K562 (cell line): ENCODE measurements around the gene SYNPR. TPM values are rescaled to one million over a fixed set of nuclear protein-coding genes. Genes with fewer than 3 reads are reported as not detected.

ENCODE experiments used
- ATAC-seq: fragments of 200-7000 bp; cut with Tn5 transposase; 3 replicates; pipeline ENCODE4 v1.9.1; 2020; ENCODE audit warnings: moderate library complexity
- BruUV-seq: library from RNA; stranded (reverse); fragments of 400-500 nt; replicated peaks from 2 replicates; lab custom pipeline; 2021; lab: Mats Ljungman, UMichigan
- CTCF ChIA-PET: fragments of 300-600 bp; formaldehyde crosslinking; extraction: SDS; loops from one replicate; lab custom pipeline; 2021; ENCODE audit warnings: low intra/inter-chr PET ratio; lab: Yijun Ruan, JAX
- POLR2A ChIA-PET: fragments of 300-600, 350-650 bp; sonication (Branson Sonifier 250); formaldehyde crosslinking; extraction: SDS; loops from one replicate; lab custom pipeline; 2021; ENCODE audit warnings: antibody characterized with exemption, inconsistent platforms; lab: Yijun Ruan, JAX
- DNase-seq, 4 experiments: peaks; one replicate each; pipeline versions ENCODE4 v3.0.0 to v3.0.0-alpha.2; 2011 to 2018; ENCODE audit warnings: low spot score in 3 of 4, mixed read lengths in 3 of 4; ENCODE audit errors: extremely low read depth in 1 of 4
- FAIRE-seq: peaks from 2 replicates; lab custom pipeline; 2011; peaks lifted over from hg19 to GRCh38; lab: Jason Lieb, UNC
- H2AFZ ChIP-seq: 2 replicates; pipeline ENCODE4 v1.6.0; 2011; ENCODE audit warnings: low read depth, low read length, control low read depth, inconsistent platforms
- H3K27ac ChIP-seq: fragments of 200-600 bp; 3 replicates; pipeline ENCODE4 v1.8.0; 2011; ENCODE audit warnings: low read depth, mild to moderate bottlenecking, control low read depth, inconsistent platforms, low read length, moderate library complexity, mixed read lengths; ENCODE audit errors: extremely low read depth
- H3K27me3 ChIP-seq, 2 experiments: fragments of 300-600 bp in 1 of 2; 2 replicates in 1 of 2; 3 replicates in 1 of 2; pipeline versions ENCODE4 v1.6.0 to v1.8.0; 2011; ENCODE audit warnings: inconsistent platforms in 2 of 2, low read length in 2 of 2, mild to moderate bottlenecking in 1 of 2, mixed read lengths in 1 of 2, moderate library complexity in 1 of 2; ENCODE audit not compliant: control insufficient read depth in 2 of 2, insufficient read depth in 2 of 2
- H3K36me3 ChIP-seq: fragments of 300-600 bp; 3 replicates; pipeline ENCODE4 v1.8.0; 2011; ENCODE audit warnings: mild to moderate bottlenecking, low read length, inconsistent platforms; ENCODE audit not compliant: control insufficient read depth, insufficient read depth
- H3K4me1 ChIP-seq, 2 experiments: fragments of 200-600 bp in 1 of 2; replicated peaks in 1 of 2; 2 replicates in 1 of 2; 3 replicates in 1 of 2; pipeline versions ENCODE4 v1.5.1 to v1.8.0; 2011; ENCODE audit warnings: inconsistent platforms in 2 of 2, low read length in 2 of 2, mild to moderate bottlenecking in 1 of 2, mixed read lengths in 1 of 2, moderate library complexity in 1 of 2; ENCODE audit not compliant: control insufficient read depth in 2 of 2, insufficient read depth in 2 of 2
- H3K4me2 ChIP-seq: 2 replicates; pipeline ENCODE4 v1.6.1; 2011; ENCODE audit warnings: low read length, control low read depth, inconsistent platforms, mixed read lengths; ENCODE audit not compliant: insufficient read depth
- H3K4me3 ChIP-seq: fragments of 200-600 bp; sonication (generic), shearing (Covaris generic); 2 replicates; pipeline ENCODE4 v1.5.1; 2016; ENCODE audit warnings: control low read depth, inconsistent platforms
- H3K79me2 ChIP-seq: fragments of 200-600 bp; 3 replicates; pipeline ENCODE4 v1.8.0; 2011; ENCODE audit warnings: low read length, inconsistent platforms; ENCODE audit not compliant: control insufficient read depth, insufficient read depth
- H3K9ac ChIP-seq, 2 experiments: 2 replicates each; pipeline versions ENCODE4 v1.6.0 to v1.6.1; 2011; ENCODE audit warnings: low read depth in 2 of 2, low read length in 2 of 2, control low read depth in 1 of 2, inconsistent platforms in 1 of 2, mild to moderate bottlenecking in 1 of 2, mixed read lengths in 1 of 2; ENCODE audit not compliant: insufficient read depth in 1 of 2
- H3K9me1 ChIP-seq: one replicate; pipeline ENCODE4 v1.6.0; 2011; ENCODE audit warnings: inconsistent platforms, mild to moderate bottlenecking, low read length, moderate library complexity; ENCODE audit not compliant: control insufficient read depth, insufficient read depth
- H3K9me3 ChIP-seq: replicated peaks from 2 replicates; pipeline ENCODE4 v1.5.1; 2011; ENCODE audit warnings: low read depth, low read length, inconsistent platforms; ENCODE audit not compliant: control insufficient read depth, insufficient read depth
- H4K20me1 ChIP-seq: replicated peaks from 2 replicates; pipeline ENCODE4 v1.6.1; 2011; ENCODE audit warnings: low read length, inconsistent platforms, mixed read lengths; ENCODE audit not compliant: control insufficient read depth, insufficient read depth
- BRD9 ChIP-seq: fragments of 450-650 bp; IDR thresholded peaks from 2 replicates; pipeline ENCODE4 v1.6.1; 2018; ENCODE audit warnings: low read depth; ENCODE audit not compliant: partially characterized antibody
- CREBBP ChIP-seq: IDR thresholded peaks from one replicate; pipeline ENCODE4 v1.6.1; 2012; ENCODE audit warnings: low read depth, mild to moderate bottlenecking, control low read depth, inconsistent platforms, low read length
- EZH2 ChIP-seq: IDR thresholded peaks from 2 replicates; pipeline ENCODE4 v1.6.1; 2012; ENCODE audit warnings: low read depth, mild to moderate bottlenecking, inconsistent platforms, low read length, borderline replicate concordance
- SMAD4 ChIP-seq: fragments of 250-450 bp; sonication (Bioruptor Pico); conservative IDR thresholded peaks from 2 replicates; pipeline ENCODE4 v1.8.0; 2021; ENCODE audit warnings: inconsistent platforms, mild to moderate bottlenecking, moderate library complexity
- SMARCA5 ChIP-seq: fragments of 450-650 bp; IDR thresholded peaks from 2 replicates; pipeline ENCODE4 v1.6.1; 2016
- SRF ChIP-seq, 2 experiments: fragments of 250-450, 450-650 bp in 1 of 2; sonication (Bioruptor Pico) in 1 of 2; sonication (generic) in 1 of 2; formaldehyde crosslinking; IDR thresholded peaks; 2 replicates each; pipeline versions ENCODE4 v1.5.0 to v1.5.1; 2020 to 2022; ENCODE audit warnings: mild to moderate bottlenecking in 1 of 2, missing genetic modification reagents in 1 of 2
- ZNF133 ChIP-seq: fragments of 250-450 bp; sonication (Bioruptor Pico); IDR thresholded peaks from 2 replicates; pipeline ENCODE4 v1.4.0; 2020; ENCODE audit warnings: mild to moderate bottlenecking
- ZNF41 ChIP-seq: fragments of 250-450 bp; sonication (Bioruptor Pico); conservative IDR thresholded peaks from 2 replicates; pipeline ENCODE4 v1.4.0; 2020; ENCODE audit warnings: mild to moderate bottlenecking
- ZNF75A ChIP-seq: fragments of 450-650 bp; formaldehyde crosslinking; IDR thresholded peaks from 2 replicates; pipeline ENCODE4 v1.4.0; 2020; ENCODE audit warnings: mild to moderate bottlenecking
- WGBS: fragments of 100-300 bp; shearing (Covaris generic); methylation state at CpG from one replicate; pipeline ENCODE4 v1.1.6; 2016; ENCODE audit warnings: low coverage, mixed read lengths; ENCODE audit not compliant: insufficient coverage; ENCODE audit errors: missing lambda C conversion rate; 5-methylcytosine and 5-hydroxymethylcytosine counted together
- in situ Hi-C: fragments of 300-500 bp; cut with MboI; formaldehyde crosslinking; loops from 4 replicates; pipeline ENCODE4 v1.15.0; 2018; ENCODE audit warnings: inconsistent platforms, mixed read lengths
- intact Hi-C: fragments of 100-400 bp; cut with micrococcal nuclease; formaldehyde crosslinking; loops from 2 replicates; pipeline ENCODE4 v1.14.2; 2022
- polyA plus RNA-seq, 8 experiments: library from polyadenylated mRNA; depleted of rRNA in 4 of 8; stranded (reverse) in 5 of 8; unstranded in 3 of 8; fragments of >200 nt; fragmentation: Nextera tagmentation in 2 of 8; fragmentation: Illumina TruSeq in 1 of 8; extraction: Ambion mirVana in 2 of 8; extraction: Trizol in 1 of 8; gene quantifications; 2 replicates each; pipeline versions ENCODE4 v1.2.1 to v1.2.3, GENCODE V29; 2011 to 2014; ENCODE audit warnings: inconsistent platforms in 1 of 8, missing spikeins in 1 of 8
- total RNA-seq, 7 experiments: library from RNA; depleted of rRNA in 6 of 7; stranded (reverse); fragments of >200 nt in 6 of 7; fragmentation: Illumina TruSeq in 2 of 7; extraction: Trizol in 2 of 7; gene quantifications; 2 replicates each; pipeline versions ENCODE4 v1.2.1 to v1.2.3, GENCODE V29; 2011 to 2021; ENCODE audit warnings: low replicate concordance in 1 of 7
- TF ChIP-seq, protein P1 (sequence below): fragments of 450-650 bp; conservative IDR thresholded peaks from 2 replicates; pipeline ENCODE4 v1.6.1; 2016; ENCODE audit warnings: missing genetic modification characterization, low read depth, mild to moderate bottlenecking, control low read depth, missing compliant biosample characterization
- TF ChIP-seq, protein P2 (sequence below): sonication (generic); formaldehyde crosslinking; IDR thresholded peaks from 2 replicates; pipeline ENCODE4 v1.5.0; 2020; ENCODE audit warnings: missing genetic modification reagents

The SYNPR gene
- total and polyA plus RNA-seq, 9 of the 15 experiments (the other 6 are each of a cell fraction or from before 2014, with no cell fraction given) = not detected

DNA sequence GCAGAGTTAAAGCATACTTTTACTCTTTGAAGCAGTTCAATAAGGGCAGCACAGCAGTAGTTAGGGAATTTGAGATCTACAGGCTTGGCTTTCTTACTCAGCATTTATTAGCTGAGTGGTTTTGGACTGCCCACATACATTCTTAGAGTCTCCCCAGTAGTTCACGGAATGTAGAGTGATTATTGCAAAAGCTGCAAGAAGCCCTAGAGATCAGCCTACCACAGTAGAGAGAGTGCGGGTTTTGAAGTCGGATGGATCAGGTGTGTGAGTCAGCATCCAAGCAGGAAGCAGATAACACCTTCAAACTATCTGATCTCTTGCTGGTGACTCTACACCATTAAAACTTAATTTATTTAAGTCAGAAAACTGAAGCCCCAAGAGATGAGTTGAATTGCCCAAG is 171.9 kb downstream of the SYNPR start:
- intact Hi-C loops (no loop called here), in situ Hi-C loops (no loop called here)
- H3K4me1 ChIP-seq = no peaks in the 10 kb centered on the region
- no peaks in the 10 kb centered on the region for H3K36me3 ChIP-seq
- ATAC-seq (no peak), DNase-seq (no peak), FAIRE-seq (no peak)
- POLR2A ChIA-PET = no interaction called here
- CTCF ChIA-PET = no interaction called here
- 0% methylated on average over 3 of the region's 3 CpGs for WGBS
- no peak overlapping the region for H3K4me2 ChIP-seq
- H3K9me1 ChIP-seq = no peaks in the 10 kb centered on the region
- BruUV-seq = no TSS peak
- H3K27ac ChIP-seq = no peak overlapping the region
- no peak overlapping the region for H3K9ac ChIP-seq
- no peaks in the 10 kb centered on the region for H4K20me1 ChIP-seq
- no peaks in the 10 kb centered on the region for H3K79me2 ChIP-seq
- H3K27me3 ChIP-seq = no peaks in the 10 kb centered on the region
- TF ChIP-seq, protein P1, sequence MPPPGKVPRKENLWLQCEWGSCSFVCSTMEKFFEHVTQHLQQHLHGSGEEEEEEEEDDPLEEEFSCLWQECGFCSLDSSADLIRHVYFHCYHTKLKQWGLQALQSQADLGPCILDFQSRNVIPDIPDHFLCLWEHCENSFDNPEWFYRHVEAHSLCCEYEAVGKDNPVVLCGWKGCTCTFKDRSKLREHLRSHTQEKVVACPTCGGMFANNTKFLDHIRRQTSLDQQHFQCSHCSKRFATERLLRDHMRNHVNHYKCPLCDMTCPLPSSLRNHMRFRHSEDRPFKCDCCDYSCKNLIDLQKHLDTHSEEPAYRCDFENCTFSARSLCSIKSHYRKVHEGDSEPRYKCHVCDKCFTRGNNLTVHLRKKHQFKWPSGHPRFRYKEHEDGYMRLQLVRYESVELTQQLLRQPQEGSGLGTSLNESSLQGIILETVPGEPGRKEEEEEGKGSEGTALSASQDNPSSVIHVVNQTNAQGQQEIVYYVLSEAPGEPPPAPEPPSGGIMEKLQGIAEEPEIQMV (tag) = no peak
- TF ChIP-seq ZNF75A (CRISPR knock-in tag) = no peak
- no peak for TF ChIP-seq BRD9
- no peak for TF ChIP-seq ZNF133 (CRISPR knock-in tag)
- TF ChIP-seq SRF (CRISPR knock-in tag; IDR thresholded peaks at IDR 0.05) = no peak
- TF ChIP-seq EZH2 = no peak
- no peak for TF ChIP-seq CREBBP
- no peak for TF ChIP-seq ZNF41 (CRISPR knock-in tag)
- TF ChIP-seq SMARCA5 = no peak
- TF ChIP-seq, protein P2, sequence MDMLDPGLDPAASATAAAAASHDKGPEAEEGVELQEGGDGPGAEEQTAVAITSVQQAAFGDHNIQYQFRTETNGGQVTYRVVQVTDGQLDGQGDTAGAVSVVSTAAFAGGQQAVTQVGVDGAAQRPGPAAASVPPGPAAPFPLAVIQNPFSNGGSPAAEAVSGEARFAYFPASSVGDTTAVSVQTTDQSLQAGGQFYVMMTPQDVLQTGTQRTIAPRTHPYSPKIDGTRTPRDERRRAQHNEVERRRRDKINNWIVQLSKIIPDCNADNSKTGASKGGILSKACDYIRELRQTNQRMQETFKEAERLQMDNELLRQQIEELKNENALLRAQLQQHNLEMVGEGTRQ (CRISPR knock-in tag) = no peak
- no peak for TF ChIP-seq SMAD4 (CRISPR knock-in tag)
- H3K4me3 ChIP-seq = no peak overlapping the region
- no peaks in the 10 kb centered on the region for H3K9me3 ChIP-seq
- H2AFZ ChIP-seq = no peak overlapping the region
